MM.1S (cell line): ENCODE data around the gene UQCR10.

Experiments
- CTCF ChIP-seq: fragments of 300-600 bp; sonication (generic); IDR thresholded peaks from 2 replicates; pipeline ENCODE4 v1.5.1; 2016; ENCODE audit warnings: antibody characterized with exemption, low read length, mixed read lengths
- EZH2 ChIP-seq: fragments of 300-600 bp; sonication (generic); optimal IDR thresholded peaks from 2 replicates; pipeline ENCODE3; 2017; ENCODE audit warnings: low read depth, mild to moderate bottlenecking, antibody characterized with exemption, low read length, mixed read lengths

- TF ChIP-seq CTCF (no peak), EZH2 (no peak)
Observed at GRCh38 chr22:29819501-29819900, 52.3 kb downstream of the UQCR10 start.
